Gastrocnemius medialis (tissue), 4 donors: ENCODE data around the gene NTM. TPM values are rescaled to one million over a fixed set of nuclear protein-coding genes. Genes with fewer than 3 reads are reported as not detected.

ENCODE experiments used
- ATAC-seq, 2 donors: fragments of 150-250 bp; one replicate each; pipeline ENCODE4 v1.9.1; 2016
- DNase-seq, 2 donors: peaks; one replicate each; pipeline ENCODE4 v3.0.0-alpha.2; 2019
- H3K27ac ChIP-seq, 4 donors: fragments of 200-600 bp; sonication (generic); 1 replicate in 1 of 4; 2 replicates in 3 of 4; pipeline ENCODE4 v1.5.1; 2016 to 2018; ENCODE audit warnings: mild to moderate bottlenecking in 2 of 4, moderate library complexity in 1 of 4
- H3K27me3 ChIP-seq, 3 donors: fragments of 200-600 bp; sonication (generic) in 2 of 3; 1 replicate in 1 of 3; 2 replicates in 2 of 3; pipeline versions ENCODE4 v1.5.1 to v1.6.0; 2016 to 2019; ENCODE audit warnings: mild to moderate bottlenecking in 1 of 3, moderate library complexity in 1 of 3
- H3K36me3 ChIP-seq, 2 donors: fragments of 200-600 bp; sonication (generic) in 1 of 2; one replicate each; pipeline ENCODE4 v1.5.1; 2017 to 2018
- H3K4me1 ChIP-seq, 2 donors: fragments of 200-600 bp; sonication (generic) in 1 of 2; one replicate each; pipeline ENCODE4 v1.5.1; 2016 to 2017; ENCODE audit warnings: mild to moderate bottlenecking in 2 of 2
- H3K4me3 ChIP-seq, 4 donors: fragments of 200-600 bp; sonication (generic) in 3 of 4; 1 replicate in 1 of 4; 2 replicates in 3 of 4; pipeline ENCODE4 v1.5.1; 2016 to 2019; ENCODE audit warnings: mild to moderate bottlenecking in 2 of 4
- H3K9me3 ChIP-seq, 3 donors: fragments of 200-600 bp; sonication (generic) in 2 of 3; 1 replicate in 1 of 3; 2 replicates in 2 of 3; pipeline ENCODE4 v1.5.1; 2016 to 2019
- POLR2A ChIP-seq, 2 donors: fragments of 450-650 bp; IDR thresholded peaks; one replicate each; pipeline ENCODE4 v1.6.1; 2017; ENCODE audit warnings: antibody characterized with exemption in 2 of 2, mild to moderate bottlenecking in 2 of 2, moderate library complexity in 2 of 2
- in situ Hi-C, 4 donors: fragments of 200-750 bp; cut with MboI; loops; one replicate each; pipeline versions ENCODE4 v1.15.0 to v1.8.0; 2017; ENCODE audit warnings: low sequenced_read_pairs in 4 of 4
- intact Hi-C: fragments of 100-400 bp; cut with DNase I; formaldehyde crosslinking; loops from one replicate; pipeline ENCODE4 v1.15.1; 2023; ENCODE audit warnings: low total_unique reads
- total RNA-seq, 4 donors: library from RNA; depleted of rRNA; stranded (reverse); fragments of >200 nt; gene quantifications; one replicate each; pipeline versions ENCODE4 v1.1.0 to v1.2.3, GENCODE V29; 2016
- TF ChIP-seq, protein P1 (sequence below), 5 experiments: fragments of 450-650 bp in 3 of 5; fragments of 200-600 bp in 2 of 5; sonication (generic) in 2 of 5; IDR thresholded peaks in 4 of 5; conservative IDR thresholded peaks in 1 of 5; 1 replicate in 4 of 5; 2 replicates in 1 of 5; pipeline ENCODE4 v1.5.1; 2016 to 2019; ENCODE audit warnings: antibody characterized with exemption in 5 of 5, mild to moderate bottlenecking in 3 of 5, moderate library complexity in 3 of 5

Gene NTM
- total RNA-seq, 4 donors from 2014 or later: 0.69 TPM; not detected in 3

DNA sequence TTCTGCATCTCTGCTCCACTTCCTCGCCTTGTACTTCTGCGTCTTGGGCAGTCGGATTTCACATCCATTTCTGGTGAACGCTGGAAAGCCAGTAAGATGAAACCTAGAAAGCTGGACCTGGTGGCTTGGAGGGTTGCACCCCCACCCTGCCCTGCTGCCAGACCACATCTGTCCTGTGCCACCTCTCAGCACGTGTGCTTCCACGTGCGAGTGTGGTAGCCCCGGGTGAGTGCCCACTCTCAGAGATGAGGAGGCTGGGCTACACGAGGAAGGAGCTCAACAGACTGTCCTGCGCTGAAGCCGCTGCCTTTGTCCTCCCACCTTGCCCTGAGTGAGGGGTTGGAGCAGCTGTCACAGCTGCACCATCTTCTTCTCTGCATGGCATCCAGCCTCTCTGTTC lies 77.5 kb downstream of the NTM start:
- H3K27me3 ChIP-seq: no peaks in the 10 kb centered on the region
- DNase-seq (no peak), ATAC-seq (no peak)
- H3K9me3 ChIP-seq: no peaks in the 10 kb centered on the region
- in situ Hi-C loops (no loop called here), intact Hi-C loops (no loop called here)
- H3K27ac ChIP-seq: no peak overlapping the region
- no peaks in the 10 kb centered on the region for H3K4me1 ChIP-seq
- TF ChIP-seq, protein P1, sequence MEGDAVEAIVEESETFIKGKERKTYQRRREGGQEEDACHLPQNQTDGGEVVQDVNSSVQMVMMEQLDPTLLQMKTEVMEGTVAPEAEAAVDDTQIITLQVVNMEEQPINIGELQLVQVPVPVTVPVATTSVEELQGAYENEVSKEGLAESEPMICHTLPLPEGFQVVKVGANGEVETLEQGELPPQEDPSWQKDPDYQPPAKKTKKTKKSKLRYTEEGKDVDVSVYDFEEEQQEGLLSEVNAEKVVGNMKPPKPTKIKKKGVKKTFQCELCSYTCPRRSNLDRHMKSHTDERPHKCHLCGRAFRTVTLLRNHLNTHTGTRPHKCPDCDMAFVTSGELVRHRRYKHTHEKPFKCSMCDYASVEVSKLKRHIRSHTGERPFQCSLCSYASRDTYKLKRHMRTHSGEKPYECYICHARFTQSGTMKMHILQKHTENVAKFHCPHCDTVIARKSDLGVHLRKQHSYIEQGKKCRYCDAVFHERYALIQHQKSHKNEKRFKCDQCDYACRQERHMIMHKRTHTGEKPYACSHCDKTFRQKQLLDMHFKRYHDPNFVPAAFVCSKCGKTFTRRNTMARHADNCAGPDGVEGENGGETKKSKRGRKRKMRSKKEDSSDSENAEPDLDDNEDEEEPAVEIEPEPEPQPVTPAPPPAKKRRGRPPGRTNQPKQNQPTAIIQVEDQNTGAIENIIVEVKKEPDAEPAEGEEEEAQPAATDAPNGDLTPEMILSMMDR (IDR thresholded peaks at IDR 0.05 in 4 of 5, conservative IDR thresholded peaks at IDR 0.05 in 1 of 5): no peak
- no peak for TF ChIP-seq POLR2A (IDR thresholded peaks at IDR 0.05)
- H3K36me3 ChIP-seq: no peaks in the 10 kb centered on the region
- H3K4me3 ChIP-seq: no peak overlapping the region

DNA sequence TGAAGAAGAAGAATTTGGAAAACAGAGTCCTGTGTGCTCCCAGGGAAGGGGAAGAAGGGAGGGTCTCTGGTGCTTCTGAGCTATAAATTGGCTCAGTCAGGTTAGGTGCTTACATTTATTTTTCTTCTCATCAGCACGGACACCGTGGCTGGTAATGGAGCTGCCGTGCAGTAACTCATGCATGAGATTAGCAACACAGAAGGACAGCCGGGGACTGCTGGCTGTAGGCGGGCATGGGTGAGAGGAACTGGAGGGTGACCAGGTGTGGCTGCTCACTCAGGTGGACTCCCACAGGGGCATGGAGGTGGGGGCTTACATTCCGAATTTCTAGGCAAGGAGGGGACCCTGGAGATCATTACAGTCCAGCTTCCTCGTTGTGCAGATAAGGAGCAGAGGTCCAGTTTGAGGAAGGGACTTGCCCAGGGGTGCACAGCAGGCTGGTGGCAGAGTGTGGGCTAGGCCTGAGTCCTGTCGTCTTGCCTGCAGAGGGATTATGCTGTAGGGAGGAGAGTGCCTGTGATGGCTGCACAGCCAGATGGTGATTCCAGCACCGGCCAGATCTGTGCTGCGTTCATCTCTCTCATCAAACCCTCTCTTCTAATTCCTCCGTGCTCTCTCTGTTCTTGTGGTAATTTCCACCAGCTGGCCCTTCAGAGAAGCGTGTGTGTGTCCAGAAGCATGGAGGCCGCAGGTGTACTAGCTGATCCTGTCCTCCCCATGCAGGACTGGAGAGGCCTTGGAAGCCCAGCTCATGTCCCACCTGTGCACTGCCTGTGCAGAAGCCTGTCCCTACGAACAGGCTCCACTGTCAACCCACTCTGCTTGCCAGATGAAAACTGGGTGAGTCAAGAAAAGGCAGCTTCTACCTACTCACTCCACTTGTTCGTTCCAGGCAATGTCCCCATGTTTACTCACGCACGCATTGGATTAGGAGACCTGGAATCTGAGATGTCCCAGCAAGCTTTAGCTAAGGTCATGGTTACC lies 78.9 kb downstream of the NTM start:
- H3K27me3 ChIP-seq: no peaks in the 10 kb centered on the region
- intact Hi-C loops: no loop called here
- no peaks in the 10 kb centered on the region for H3K9me3 ChIP-seq
- no peaks in the 10 kb centered on the region for H3K4me1 ChIP-seq
- ATAC-seq (no peak), DNase-seq (no peak)
- TF ChIP-seq, protein P1 (IDR thresholded peaks at IDR 0.05 in 4 of 5, conservative IDR thresholded peaks at IDR 0.05 in 1 of 5): no peak
- no peak for TF ChIP-seq POLR2A (IDR thresholded peaks at IDR 0.05)
- in situ Hi-C loops: no loop called here
- no peaks in the 10 kb centered on the region for H3K36me3 ChIP-seq
- H3K4me3 ChIP-seq: no peak overlapping the region
- no peak overlapping the region for H3K27ac ChIP-seq

DNA sequence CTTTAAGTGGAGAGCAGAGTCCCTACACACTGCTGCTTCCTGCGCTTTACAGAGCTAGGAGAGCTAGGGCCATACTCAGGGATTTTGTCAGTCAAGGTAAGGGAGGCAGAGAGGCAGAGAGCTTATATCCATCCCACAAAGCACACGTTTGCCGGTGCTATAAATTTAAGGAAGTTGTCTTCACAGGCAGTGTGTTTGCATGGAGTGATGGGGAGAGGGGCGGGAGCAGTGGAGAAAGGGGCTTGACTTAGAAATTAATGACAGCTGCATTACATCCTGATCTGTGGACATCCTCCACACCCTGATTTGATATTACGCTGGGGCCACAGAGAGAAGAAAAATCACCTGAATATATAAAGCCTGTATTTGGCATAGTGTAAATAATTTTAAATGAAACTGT lies 84.1 kb downstream of the NTM start:
- ATAC-seq: no peak
- TF ChIP-seq, protein P1 (IDR thresholded peaks at IDR 0.05 in 4 of 5, conservative IDR thresholded peaks at IDR 0.05 in 1 of 5): no peak
- TF ChIP-seq POLR2A (IDR thresholded peaks at IDR 0.05): no peak
- DNase-seq: no peak
- H3K36me3 ChIP-seq: no peaks in the 10 kb centered on the region
- intact Hi-C loops: no loop called here
- in situ Hi-C loops: no loop called here
- no peaks in the 10 kb centered on the region for H3K9me3 ChIP-seq
- H3K4me3 ChIP-seq: no peak overlapping the region
- no peaks in the 10 kb centered on the region for H3K27me3 ChIP-seq
- no peaks in the 10 kb centered on the region for H3K4me1 ChIP-seq
- no peak overlapping the region for H3K27ac ChIP-seq

DNA sequence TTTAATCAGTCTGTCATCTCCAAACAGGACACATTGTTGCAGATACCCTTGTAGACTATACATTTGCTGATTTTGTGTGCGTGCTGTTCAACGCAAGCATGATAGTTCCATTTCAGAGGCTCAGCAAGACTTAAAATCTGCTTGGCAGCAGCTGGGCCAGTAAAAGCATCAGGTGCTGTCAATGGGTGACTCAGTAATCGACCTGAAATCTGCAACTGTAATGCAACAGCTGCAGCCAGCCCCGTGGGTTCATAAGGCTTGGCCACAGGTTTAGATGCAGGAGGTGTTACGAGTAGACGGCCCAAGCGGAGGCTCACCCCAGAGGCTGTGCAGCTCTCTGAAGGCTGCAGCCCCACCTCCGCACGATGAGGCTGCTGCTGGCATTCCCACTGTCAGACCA lies 84.6 kb downstream of the NTM start:
- no peaks in the 10 kb centered on the region for H3K27me3 ChIP-seq
- intact Hi-C loops (no loop called here), in situ Hi-C loops (no loop called here)
- H3K36me3 ChIP-seq: no peaks in the 10 kb centered on the region
- ATAC-seq (no peak), DNase-seq (no peak)
- TF ChIP-seq POLR2A (IDR thresholded peaks at IDR 0.05): no peak
- TF ChIP-seq, protein P1 (IDR thresholded peaks at IDR 0.05 in 4 of 5, conservative IDR thresholded peaks at IDR 0.05 in 1 of 5): no peak
- no peaks in the 10 kb centered on the region for H3K9me3 ChIP-seq
- H3K27ac ChIP-seq: no peak overlapping the region
- H3K4me3 ChIP-seq: no peak overlapping the region
- H3K4me1 ChIP-seq: no peaks in the 10 kb centered on the region
